Kidney (tissue), 14 donors: Measurements from ENCODE around the gene NSMCE1. TPM values are rescaled to one million over a fixed set of nuclear protein-coding genes. Genes with fewer than 3 reads are reported as not detected.

Source experiments
- DNase-seq, 5 donors: peaks; one replicate each; pipeline ENCODE4 v3.0.0-alpha.2; 2013 to 2020
- FAIRE-seq: peaks from 2 replicates; lab custom pipeline; 2012; peaks lifted over from hg19 to GRCh38; lab: Jason Lieb, UNC
- H3K27ac ChIP-seq, 2 donors: one replicate each; pipeline ENCODE4 v1.7.0; 2013; ENCODE audit warnings: low read depth in 2 of 2, low read length in 2 of 2, inconsistent platforms in 1 of 2
- H3K27me3 ChIP-seq: one replicate; pipeline ENCODE4 v1.7.1; 2013; ENCODE audit warnings: low read length, inconsistent platforms; ENCODE audit not compliant: control insufficient read depth, insufficient read depth
- H3K36me3 ChIP-seq, 3 donors: one replicate each; pipeline versions ENCODE4 v1.7.0 to v1.7.1; 2013; ENCODE audit warnings: low read length in 3 of 3, control low read depth in 1 of 3, inconsistent platforms in 1 of 3; ENCODE audit not compliant: insufficient read depth in 3 of 3, control insufficient read depth in 2 of 3
- H3K4me1 ChIP-seq, 3 donors: one replicate each; pipeline versions ENCODE4 v1.7.0 to v1.7.1; 2013; ENCODE audit warnings: low read length in 3 of 3, inconsistent platforms in 1 of 3, low read depth in 1 of 3; ENCODE audit not compliant: control insufficient read depth in 2 of 3, insufficient read depth in 2 of 3
- H3K4me3 ChIP-seq, 3 donors: one replicate each; pipeline versions ENCODE4 v1.7.0 to v1.8.1; 2013; ENCODE audit warnings: low read length in 3 of 3, control low read depth in 1 of 3, inconsistent platforms in 1 of 3
- H3K9ac ChIP-seq, 3 donors: one replicate each; pipeline versions ENCODE4 v1.7.0 to v1.7.1; 2013; ENCODE audit warnings: low read length in 3 of 3, control low read depth in 1 of 3, inconsistent platforms in 1 of 3
- H3K9me3 ChIP-seq, 3 donors: one replicate each; pipeline versions ENCODE4 v1.7.0 to v1.7.1; 2013; ENCODE audit warnings: low read length in 3 of 3, control low read depth in 1 of 3, inconsistent platforms in 1 of 3; ENCODE audit not compliant: control insufficient read depth in 2 of 3, insufficient read depth in 1 of 3
- CTCF ChIP-seq: IDR thresholded peaks from 3 replicates; pipeline ENCODE4 v1.5.1; 2012; ENCODE audit warnings: mild to moderate bottlenecking, moderate library complexity, borderline replicate concordance; ENCODE audit not compliant: insufficient read depth; ENCODE audit errors: extremely low read depth
- intact Hi-C: fragments of 100-400 bp; cut with DNase I; formaldehyde crosslinking; loops from one replicate; pipeline ENCODE4 v1.11.1; 2022
- polyA plus RNA-seq: library from polyadenylated mRNA; stranded (reverse); fragments of 350-450 nt; fragmentation: Illumina TruSeq; extraction: RNeasy Lipid Tissue Mini Kit (QIAGEN cat#74804); gene quantifications from one replicate; pipeline ENCODE4 v1.2.3, GENCODE V29; 2014; ENCODE audit warnings: low read depth, low replicate concordance; ENCODE audit not compliant: insufficient read depth
- total RNA-seq: library from RNA; stranded (reverse); fragmentation: NEBNext Ultra II Directional; extraction: Animal tissue kit (Norgen Biotek cat#: 25700); gene quantifications from one replicate; pipeline ENCODE4 v1.2.1, GENCODE V29; 2021
- donor health status: control.
- donor health status: control.
- donor health status: control.
- donor health status: control.
- donor health status: control.
- donor health status: DM: yes; HTN: yes; CAD: no.
- donor health status: Normal renal cell carcinoma (clear cell type).

The NSMCE1 gene
- total and polyA plus RNA-seq, 2 donors from 2014 or later: 72.1 to 145 TPM

GRCh38 chr16:27259710-27260109 lies 8.9 kb downstream of the NSMCE1 start:
- intact Hi-C loops: no loop called here
- Histone ChIP-seq H3K4me1 (peaks cover 0 to 11% (median 0%) of the 10 kb centered on the region in 3 donors), H3K9ac (no peak overlapping the region), H3K4me3 (no peak overlapping the region), H3K36me3 (peaks cover 4 to 14% (median 10%) of the 10 kb centered on the region in 3 donors), H3K27me3 (no peaks in the 10 kb centered on the region), H3K27ac (no peak overlapping the region), H3K9me3 (no peaks in the 10 kb centered on the region)
- TF ChIP-seq CTCF: no peak
- FAIRE-seq (no peak), DNase-seq (no peak)

- no peaks in the 10 kb centered on the region for H3K27me3 ChIP-seq
- H3K4me1 ChIP-seq: peaks cover 0 to 12% (median 0%) of the 10 kb centered on the region in 3 donors
- H3K9me3 ChIP-seq: no peaks in the 10 kb centered on the region
- H3K36me3 ChIP-seq: peaks cover 4 to 14% (median 10%) of the 10 kb centered on the region in 3 donors
- FAIRE-seq (no peak), DNase-seq (no peak)
- no peak for TF ChIP-seq CTCF
- intact Hi-C loops: no loop called here
- peak overlapping the region in 1 of 2 donors; percentile 6 for H3K27ac ChIP-seq
- no peak overlapping the region for H3K4me3 ChIP-seq
- no peak overlapping the region for H3K9ac ChIP-seq
These were observed 10.3 kb downstream of the NSMCE1 start for GRCh38 chr16:27258241-27258734.

DNA sequence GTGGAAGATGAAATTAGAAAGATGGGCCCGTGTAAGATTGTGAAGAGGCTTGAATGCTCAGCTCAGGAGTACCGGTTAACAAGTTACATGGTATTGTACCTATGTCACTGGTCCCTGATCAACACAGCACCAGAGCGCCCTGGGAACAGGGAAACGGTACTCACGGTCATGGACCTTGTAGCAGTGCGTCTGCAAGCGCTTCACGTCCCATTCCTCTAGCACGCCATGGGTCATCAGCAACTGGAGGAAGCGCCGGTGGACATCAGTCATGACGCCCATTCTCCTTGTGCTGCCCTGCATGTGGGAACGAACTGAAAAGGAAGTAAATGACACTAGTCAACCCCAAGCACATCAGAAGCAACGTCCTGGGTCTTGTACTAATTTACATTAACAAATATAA lies 11.3 kb downstream of the NSMCE1 start:
- Histone ChIP-seq H3K36me3 (peaks cover 4 to 17% (median 10%) of the 10 kb centered on the region in 3 donors), H3K9me3 (no peaks in the 10 kb centered on the region), H3K27me3 (no peaks in the 10 kb centered on the region), H3K27ac (peak overlapping the region in 1 of 2 donors; percentile 6), H3K9ac (no peak overlapping the region), H3K4me1 (peaks cover 0 to 15% (median 0%) of the 10 kb centered on the region in 3 donors), H3K4me3 (no peak overlapping the region)
- DNase-seq (no peak), FAIRE-seq (no peak)
- intact Hi-C loops: no loop called here
- TF ChIP-seq CTCF: no peak

GRCh38 chr16:27256861-27257260 lies 11.7 kb downstream of the NSMCE1 start:
- no peak overlapping the region for H3K9ac ChIP-seq
- no peak overlapping the region for H3K4me3 ChIP-seq
- intact Hi-C loops: no loop called here
- H3K36me3 ChIP-seq: peaks cover 4 to 17% (median 10%) of the 10 kb centered on the region in 3 donors
- H3K27me3 ChIP-seq: no peaks in the 10 kb centered on the region
- peaks cover 0 to 15% (median 0%) of the 10 kb centered on the region in 3 donors for H3K4me1 ChIP-seq
- no peak for FAIRE-seq
- no peak for TF ChIP-seq CTCF
- H3K9me3 ChIP-seq: no peaks in the 10 kb centered on the region
- peak overlapping the region in 1 of 2 donors; percentile 6 for H3K27ac ChIP-seq
- DNase-seq: no peak
